Esophagus muscularis mucosa (tissue), 3 donors: ENCODE results near the gene PPM1F.

Experiments used
- POLR2A ChIP-seq: fragments of 450-650 bp; IDR thresholded peaks from one replicate; pipeline ENCODE4 v1.6.1; 2017; ENCODE audit warnings: antibody characterized with exemption, moderate library complexity, mild to moderate bottlenecking, low read depth
- TF ChIP-seq, protein P1 (sequence below), 3 experiments: fragments of 200-600 bp in 2 of 3; fragments of 450-650 bp in 1 of 3; sonication (generic) in 2 of 3; IDR thresholded peaks; one replicate each; pipeline ENCODE4 v1.5.1; 2017 to 2019; ENCODE audit warnings: antibody characterized with exemption in 3 of 3, mild to moderate bottlenecking in 2 of 3, moderate library complexity in 1 of 3

GRCh38 chr22:21960200-21961126 lies 7.8 kb upstream of the PPM1F start:
- TF ChIP-seq, protein P1, sequence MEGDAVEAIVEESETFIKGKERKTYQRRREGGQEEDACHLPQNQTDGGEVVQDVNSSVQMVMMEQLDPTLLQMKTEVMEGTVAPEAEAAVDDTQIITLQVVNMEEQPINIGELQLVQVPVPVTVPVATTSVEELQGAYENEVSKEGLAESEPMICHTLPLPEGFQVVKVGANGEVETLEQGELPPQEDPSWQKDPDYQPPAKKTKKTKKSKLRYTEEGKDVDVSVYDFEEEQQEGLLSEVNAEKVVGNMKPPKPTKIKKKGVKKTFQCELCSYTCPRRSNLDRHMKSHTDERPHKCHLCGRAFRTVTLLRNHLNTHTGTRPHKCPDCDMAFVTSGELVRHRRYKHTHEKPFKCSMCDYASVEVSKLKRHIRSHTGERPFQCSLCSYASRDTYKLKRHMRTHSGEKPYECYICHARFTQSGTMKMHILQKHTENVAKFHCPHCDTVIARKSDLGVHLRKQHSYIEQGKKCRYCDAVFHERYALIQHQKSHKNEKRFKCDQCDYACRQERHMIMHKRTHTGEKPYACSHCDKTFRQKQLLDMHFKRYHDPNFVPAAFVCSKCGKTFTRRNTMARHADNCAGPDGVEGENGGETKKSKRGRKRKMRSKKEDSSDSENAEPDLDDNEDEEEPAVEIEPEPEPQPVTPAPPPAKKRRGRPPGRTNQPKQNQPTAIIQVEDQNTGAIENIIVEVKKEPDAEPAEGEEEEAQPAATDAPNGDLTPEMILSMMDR (IDR thresholded peaks at IDR 0.05): no peak
- TF ChIP-seq POLR2A: no peak
